Measurements from ENCODE around the gene CEMP1.

Gene CEMP1

DNA sequence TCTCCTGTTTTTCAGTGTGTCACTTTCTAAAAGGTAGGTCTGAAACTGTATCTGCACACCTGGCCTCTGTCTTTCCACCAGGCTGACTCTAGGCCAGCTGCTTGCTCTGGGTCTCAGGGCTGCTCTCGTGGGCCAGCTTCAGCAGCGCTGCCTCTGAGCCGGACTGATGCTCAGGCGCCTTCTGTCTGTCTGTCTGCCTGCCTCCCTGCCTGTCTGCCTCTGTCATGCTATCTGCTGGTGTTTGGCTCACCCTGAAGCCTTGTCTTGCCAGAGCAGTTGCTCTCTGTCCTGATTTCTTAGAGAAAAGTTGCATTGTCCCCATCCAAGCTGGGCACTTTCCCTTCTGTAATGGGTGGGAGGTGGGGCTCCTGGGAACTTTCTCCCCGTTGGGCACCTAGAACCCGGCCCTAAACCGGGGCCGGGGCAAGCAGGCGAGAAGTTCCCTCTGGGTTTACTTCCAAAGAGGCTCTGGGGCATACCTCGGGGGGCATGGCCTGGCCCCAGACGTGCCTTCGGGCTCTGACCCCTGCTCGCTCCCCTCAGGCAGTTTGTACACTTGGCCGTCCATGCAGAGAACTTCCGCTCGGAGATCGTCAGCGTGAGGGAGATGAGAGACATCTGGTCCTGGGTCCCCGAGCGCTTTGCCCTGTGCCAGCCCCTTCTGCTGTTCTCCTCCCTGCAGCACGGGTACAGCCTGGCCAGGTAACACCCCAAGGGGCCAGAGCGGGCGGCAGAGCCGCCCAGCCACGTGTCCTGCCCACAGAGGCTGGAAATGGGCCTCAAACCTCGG, 33.3 kb downstream of the CEMP1 start:
- Mint-ChIP-seq H3K9me3 (no peaks in the 10 kb centered on the region), H3K36me3 (ENCODE audit: low read depth) (peaks cover 60% of the 10 kb centered on the region), H3K27ac (peak overlapping the region; percentile 16), H3K4me1 (ENCODE audit: low read depth) (peaks cover 49% of the 10 kb centered on the region), H3K27me3 (no peaks in the 10 kb centered on the region), H3K4me3 (no peak overlapping the region)
- intact Hi-C loops (cut with micrococcal nuclease): no loop called here

DNA sequence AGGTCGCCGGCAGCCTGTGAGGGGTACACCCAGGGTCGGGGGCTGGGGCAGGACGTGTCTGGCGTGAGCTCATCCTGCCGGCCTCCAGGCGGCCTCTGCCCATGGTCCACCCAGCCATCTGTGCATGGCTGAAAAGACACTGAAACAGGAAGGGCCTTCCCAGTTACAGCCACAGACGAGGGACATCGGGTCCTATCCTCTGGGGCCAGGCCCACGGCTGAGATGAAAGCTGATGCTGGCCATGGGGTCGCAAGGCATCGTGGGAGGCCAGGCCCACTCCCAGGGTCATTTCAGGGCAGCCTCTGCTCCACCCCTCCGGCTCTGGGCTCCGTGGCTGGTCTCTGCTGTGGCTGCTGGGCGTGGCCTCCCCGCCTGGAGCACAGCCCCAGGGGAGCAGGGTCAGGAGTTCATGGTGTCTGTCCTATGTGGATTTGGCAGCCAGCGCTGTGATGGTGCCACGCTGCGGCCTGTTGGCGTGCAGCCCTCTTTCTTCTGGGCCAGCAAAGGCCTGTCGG, 34.0 kb downstream of the CEMP1 start:
- Mint-ChIP-seq H3K27ac (no peak overlapping the region), H3K27me3 (no peaks in the 10 kb centered on the region), H3K4me1 (ENCODE audit: low read depth) (peaks cover 42% of the 10 kb centered on the region)

DNA sequence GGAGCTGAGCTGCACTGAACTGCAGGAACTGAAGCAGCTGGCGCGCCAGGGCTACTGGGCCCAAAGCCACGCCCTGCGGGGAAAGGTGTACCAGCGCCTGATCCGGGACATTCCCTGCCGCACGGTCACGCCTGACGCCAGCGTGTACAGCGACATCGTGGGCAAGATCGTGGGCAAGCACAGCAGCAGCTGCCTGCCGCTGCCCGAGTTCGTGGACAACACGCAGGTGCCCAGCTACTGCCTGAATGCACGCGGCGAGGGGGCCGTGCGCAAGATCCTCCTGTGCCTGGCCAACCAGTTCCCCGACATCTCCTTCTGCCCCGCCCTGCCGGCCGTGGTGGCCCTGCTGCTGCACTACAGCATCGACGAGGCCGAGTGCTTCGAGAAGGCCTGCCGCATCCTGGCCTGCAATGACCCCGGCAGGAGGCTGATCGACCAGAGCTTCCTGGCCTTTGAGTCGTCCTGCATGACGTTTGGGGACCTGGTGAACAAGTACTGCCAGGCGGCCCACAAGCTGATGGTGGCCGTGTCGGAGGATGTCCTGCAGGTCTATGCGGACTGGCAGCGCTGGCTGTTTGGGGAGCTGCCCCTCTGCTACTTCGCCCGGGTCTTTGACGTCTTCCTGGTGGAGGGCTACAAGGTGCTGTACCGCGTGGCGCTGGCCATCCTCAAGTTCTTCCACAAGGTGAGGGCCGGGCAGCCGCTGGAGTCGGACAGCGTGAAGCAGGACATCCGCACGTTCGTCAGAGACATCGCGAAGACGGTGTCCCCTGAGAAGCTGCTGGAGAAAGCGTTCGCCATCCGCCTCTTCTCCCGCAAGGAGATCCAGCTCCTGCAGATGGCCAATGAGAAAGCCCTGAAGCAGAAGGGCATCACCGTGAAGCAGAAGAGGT, 34.7 kb downstream of the CEMP1 start:
- Mint-ChIP-seq H3K4me1 (ENCODE audit: low read depth) (peaks cover 35% of the 10 kb centered on the region), H3K36me3 (ENCODE audit: low read depth) (peaks cover 60% of the 10 kb centered on the region), H3K27ac (no peak overlapping the region), H3K27me3 (no peaks in the 10 kb centered on the region), H3K4me3 (no peak overlapping the region), H3K9me3 (no peaks in the 10 kb centered on the region)
- intact Hi-C loops (cut with micrococcal nuclease): no loop called here

More for the DNA sequence above, 34.0 kb downstream of the CEMP1 start:
- Mint-ChIP-seq H3K36me3 (ENCODE audit: low read depth) (peaks cover 60% of the 10 kb centered on the region), H3K4me3 (no peak overlapping the region), H3K9me3 (no peaks in the 10 kb centered on the region)
- intact Hi-C loops (cut with micrococcal nuclease): no loop called here

DNA sequence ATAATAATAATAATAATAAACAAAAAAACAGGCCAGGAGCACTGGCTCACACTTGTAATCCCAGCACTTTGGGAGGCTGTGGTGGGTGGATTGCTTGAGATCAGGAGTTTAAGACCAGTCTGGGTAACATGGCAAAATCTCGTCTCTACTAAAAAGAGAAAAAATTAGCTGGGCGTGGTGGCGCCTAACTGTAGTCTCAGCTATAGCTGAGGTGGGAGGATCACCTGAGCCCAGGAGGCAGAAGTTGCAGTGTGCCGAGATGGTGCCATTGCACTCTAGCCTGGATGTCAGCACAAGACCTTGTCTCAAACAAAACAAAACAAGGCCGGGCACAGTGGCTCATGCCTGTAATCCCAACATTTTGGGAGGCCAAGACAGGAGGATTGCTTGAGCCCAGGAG, 36.2 kb downstream of the CEMP1 start:
- intact Hi-C loops (cut with micrococcal nuclease): no loop called here
- Mint-ChIP-seq H3K4me3 (no peak overlapping the region), H3K36me3 (ENCODE audit: low read depth) (peaks cover 57% of the 10 kb centered on the region)

DNA sequence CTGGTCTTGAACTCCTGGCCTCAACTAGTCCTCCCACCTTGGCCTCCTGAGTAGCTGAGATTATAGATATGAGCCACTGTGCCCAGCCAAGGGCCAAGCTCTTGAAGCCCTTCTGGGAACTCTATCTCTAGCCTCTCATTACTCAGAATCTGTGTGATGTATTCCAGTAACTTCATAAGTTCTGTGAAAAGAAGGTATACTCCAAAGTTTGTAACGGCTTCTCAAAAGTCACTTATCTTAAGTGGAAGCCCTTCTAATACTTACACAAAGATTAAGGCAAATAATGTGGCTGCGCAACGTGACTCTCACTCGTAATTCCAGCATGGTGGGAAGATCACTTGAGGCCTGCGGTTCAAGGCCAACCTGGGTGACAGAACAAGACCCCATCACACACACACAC, 36.6 kb downstream of the CEMP1 start:
- Mint-ChIP-seq H3K36me3 (ENCODE audit: low read depth) (peaks cover 57% of the 10 kb centered on the region), H3K4me1 (ENCODE audit: low read depth) (peaks cover 30% of the 10 kb centered on the region), H3K27me3 (no peaks in the 10 kb centered on the region), H3K27ac (no peak overlapping the region), H3K9me3 (no peaks in the 10 kb centered on the region), H3K4me3 (no peak overlapping the region)
- intact Hi-C loops (cut with micrococcal nuclease): no loop called here

More for the DNA sequence above, 36.2 kb downstream of the CEMP1 start:
- Mint-ChIP-seq H3K4me1 (ENCODE audit: low read depth) (peaks cover 32% of the 10 kb centered on the region), H3K27ac (no peak overlapping the region), H3K27me3 (no peaks in the 10 kb centered on the region), H3K9me3 (no peaks in the 10 kb centered on the region)

DNA sequence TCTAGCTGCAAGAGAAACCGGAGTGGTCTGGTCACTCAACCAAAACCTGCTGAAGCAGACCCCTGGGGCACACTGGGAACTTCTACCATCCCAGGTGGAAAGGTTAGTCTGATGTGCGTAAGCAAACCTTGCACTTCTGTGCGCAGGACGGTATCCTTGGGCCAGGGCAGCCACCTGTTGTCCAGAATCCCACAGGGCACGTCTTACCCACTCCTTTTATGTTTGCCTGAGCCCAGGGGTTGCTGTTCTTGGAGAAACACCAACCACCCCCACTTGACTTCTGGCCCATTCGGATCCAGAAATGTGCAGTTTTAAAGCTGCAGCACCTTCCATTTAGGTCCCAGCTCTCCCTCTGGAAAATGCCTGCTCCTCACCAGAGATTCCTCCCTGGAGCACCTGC, 37.6 kb downstream of the CEMP1 start:
- Mint-ChIP-seq H3K9me3 (no peaks in the 10 kb centered on the region), H3K4me1 (ENCODE audit: low read depth) (peaks cover 21% of the 10 kb centered on the region), H3K36me3 (ENCODE audit: low read depth) (peaks cover 47% of the 10 kb centered on the region), H3K4me3 (no peak overlapping the region), H3K27ac (peak overlapping the region; percentile 11), H3K27me3 (no peaks in the 10 kb centered on the region)
- intact Hi-C loops (cut with micrococcal nuclease): no loop called here

DNA sequence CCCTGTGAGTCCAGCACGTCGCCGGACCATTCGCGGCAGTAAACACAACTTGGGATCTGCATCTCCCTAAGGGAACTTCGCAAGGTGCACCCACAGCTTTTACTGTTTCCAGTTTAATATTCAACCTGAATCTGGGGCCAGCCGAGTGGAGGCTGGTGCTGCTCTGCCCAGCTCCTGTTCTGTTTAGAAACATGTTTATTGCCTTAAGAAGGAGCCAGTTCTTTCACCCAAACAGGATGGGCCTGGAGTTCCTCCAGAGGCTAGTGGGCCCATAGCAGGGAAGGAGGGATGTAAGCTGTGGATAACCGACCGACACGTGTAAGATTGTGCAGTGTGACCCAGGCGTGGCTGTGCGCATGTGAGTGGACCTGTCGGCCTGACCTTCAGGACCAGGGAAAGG, 38.9 kb downstream of the CEMP1 start:
- Mint-ChIP-seq H3K27me3 (no peaks in the 10 kb centered on the region), H3K4me1 (ENCODE audit: low read depth) (peaks cover 27% of the 10 kb centered on the region)

DNA sequence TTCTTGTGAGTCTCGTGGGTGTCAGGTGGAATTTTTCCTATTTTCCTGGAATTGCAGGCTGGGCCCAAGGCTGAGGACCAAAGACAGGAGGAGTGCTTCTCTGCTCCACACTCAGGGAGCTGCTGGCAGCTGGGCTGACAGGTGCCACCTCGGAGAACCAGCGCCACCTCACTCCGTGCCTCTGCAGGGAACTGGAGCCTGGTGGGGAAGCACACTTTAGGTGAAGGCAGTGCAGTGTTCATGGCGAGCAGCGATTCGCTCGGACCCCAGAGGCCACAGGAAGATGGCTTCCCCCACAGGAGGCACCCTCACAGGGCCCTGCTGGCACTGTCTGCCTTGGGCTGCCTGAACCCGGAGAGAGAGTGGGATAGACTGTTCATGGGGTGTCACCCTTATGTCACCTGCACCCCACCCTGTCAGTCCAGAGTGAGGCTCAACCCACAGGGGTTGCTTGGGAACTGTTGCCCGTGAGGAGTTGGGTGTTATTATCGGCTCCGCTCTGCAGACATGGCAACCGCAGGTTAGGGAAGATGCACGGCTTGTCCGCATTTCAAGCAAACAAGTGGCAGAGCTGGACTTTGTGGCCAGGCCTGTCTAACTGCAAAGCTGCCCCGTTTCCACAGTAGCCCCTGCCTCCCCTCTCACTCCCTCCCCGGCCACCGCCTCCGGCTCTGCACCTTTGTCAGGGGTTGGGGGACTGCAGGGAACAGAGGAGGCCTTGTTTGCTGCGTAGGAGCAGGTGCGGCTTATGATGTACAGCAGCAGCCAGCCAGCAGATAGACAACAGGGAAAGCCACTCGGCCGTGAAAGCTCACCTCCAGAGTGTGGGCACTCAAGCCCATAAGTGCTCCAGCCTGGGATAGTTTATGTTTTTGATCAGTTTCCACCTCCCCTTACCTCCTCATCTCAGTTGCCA, 40.8 kb downstream of the CEMP1 start:
- Mint-ChIP-seq H3K4me3 (no peak overlapping the region), H3K9me3 (no peaks in the 10 kb centered on the region), H3K4me1 (ENCODE audit: low read depth) (peaks cover 40% of the 10 kb centered on the region), H3K27me3 (no peaks in the 10 kb centered on the region), H3K27ac (no peak overlapping the region), H3K36me3 (ENCODE audit: low read depth) (peaks cover 16% of the 10 kb centered on the region)
- intact Hi-C loops (cut with micrococcal nuclease): no loop called here

More for the DNA sequence above, 38.9 kb downstream of the CEMP1 start:
- Mint-ChIP-seq H3K36me3 (ENCODE audit: low read depth) (peaks cover 34% of the 10 kb centered on the region), H3K4me3 (no peak overlapping the region), H3K9me3 (no peaks in the 10 kb centered on the region), H3K27ac (no peak overlapping the region)
- intact Hi-C loops (cut with micrococcal nuclease): no loop called here

DNA sequence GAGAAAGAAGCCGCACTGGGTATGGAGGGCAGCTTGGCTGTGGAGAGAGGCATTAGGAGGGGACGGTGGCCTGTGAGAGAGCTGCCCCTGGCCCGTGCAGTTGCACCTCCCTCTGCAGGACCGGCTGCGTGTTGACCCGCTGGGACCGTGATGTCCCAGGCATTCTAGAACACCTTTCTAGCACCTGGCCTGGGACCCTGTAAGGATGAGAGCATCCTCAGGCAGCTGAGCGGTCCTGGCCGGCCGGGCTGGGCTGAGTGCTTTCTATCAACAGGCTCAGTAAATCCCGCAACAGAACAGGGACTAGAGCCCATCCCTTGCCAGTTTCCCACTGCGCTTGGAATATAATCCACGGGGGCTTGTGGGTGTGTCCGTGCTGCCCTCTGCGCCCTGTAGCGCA, 41.6 kb downstream of the CEMP1 start:
- Mint-ChIP-seq H3K4me1 (ENCODE audit: low read depth) (peaks cover 49% of the 10 kb centered on the region), H3K27ac (no peak overlapping the region), H3K27me3 (no peaks in the 10 kb centered on the region), H3K9me3 (no peaks in the 10 kb centered on the region), H3K36me3 (ENCODE audit: low read depth) (peaks cover 16% of the 10 kb centered on the region), H3K4me3 (no peak overlapping the region)
- intact Hi-C loops (cut with micrococcal nuclease): no loop called here

DNA sequence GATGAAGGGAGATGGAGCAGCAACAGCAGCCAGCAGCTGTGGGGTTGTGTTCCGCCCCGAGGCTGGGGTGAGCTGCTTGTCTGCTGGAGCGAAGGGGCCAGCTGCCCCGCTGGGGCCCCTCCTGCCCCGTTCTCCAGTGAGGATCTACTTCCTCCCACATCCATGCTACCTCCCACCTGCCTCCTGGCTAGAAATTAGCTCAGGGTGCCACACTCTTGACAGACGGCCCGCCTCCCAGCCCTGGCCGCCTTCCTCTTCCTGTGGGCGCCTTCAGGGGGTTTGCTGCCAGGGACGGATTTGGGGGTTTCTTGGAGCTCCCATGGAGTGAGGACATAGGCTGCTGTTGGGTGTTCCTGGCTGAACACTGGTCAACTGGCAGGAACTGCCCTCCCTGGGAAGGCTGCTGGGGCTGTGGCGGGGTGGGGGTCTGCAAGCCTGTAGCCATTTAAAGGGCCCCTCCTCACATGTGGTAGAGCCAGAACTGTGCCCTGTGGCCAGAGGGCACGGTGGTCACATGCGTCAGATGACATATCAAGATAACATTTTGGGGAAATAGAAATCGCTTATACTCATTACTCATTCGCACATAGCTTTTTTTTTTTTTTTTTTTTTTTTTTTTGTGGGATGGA, 43.2 kb downstream of the CEMP1 start:
- peak overlapping the region; percentile 92 for H3K27ac Mint-ChIP-seq
- peak overlapping the region; percentile 60 for H3K4me3 Mint-ChIP-seq
- peaks cover 54% of the 10 kb centered on the region for H3K4me1 Mint-ChIP-seq (ENCODE audit: low read depth)
- no peaks in the 10 kb centered on the region for H3K9me3 Mint-ChIP-seq
- intact Hi-C loops (cut with micrococcal nuclease): no loop called here
- H3K36me3 Mint-ChIP-seq (ENCODE audit: low read depth): peaks cover 16% of the 10 kb centered on the region
- H3K27me3 Mint-ChIP-seq: peaks cover 3% of the 10 kb centered on the region

DNA sequence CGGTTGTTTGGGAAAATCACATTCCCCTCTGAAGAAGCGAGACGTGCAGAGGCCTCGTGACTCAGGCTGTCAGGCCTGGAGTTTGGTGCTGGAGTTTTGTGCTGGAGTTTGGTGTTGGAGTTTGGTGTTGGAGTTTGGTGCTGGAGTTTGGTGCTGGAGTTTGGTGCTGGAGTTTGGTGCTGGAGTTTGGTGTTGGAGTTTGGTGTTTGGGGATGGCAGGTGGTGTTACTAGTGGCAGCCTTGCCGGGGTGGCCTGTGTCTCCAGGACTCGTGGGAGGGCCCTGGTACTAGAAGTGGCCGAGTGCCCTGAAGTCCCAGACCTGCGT, 43.7 kb downstream of the CEMP1 start:
- H3K27ac Mint-ChIP-seq: peak overlapping the region; percentile 92
- H3K36me3 Mint-ChIP-seq (ENCODE audit: low read depth): peaks cover 16% of the 10 kb centered on the region
- no peaks in the 10 kb centered on the region for H3K9me3 Mint-ChIP-seq
- intact Hi-C loops (cut with micrococcal nuclease): no loop called here
- H3K27me3 Mint-ChIP-seq: peaks cover 6% of the 10 kb centered on the region
- peak overlapping the region; percentile 60 for H3K4me3 Mint-ChIP-seq
- H3K4me1 Mint-ChIP-seq (ENCODE audit: low read depth): peaks cover 59% of the 10 kb centered on the region

DNA sequence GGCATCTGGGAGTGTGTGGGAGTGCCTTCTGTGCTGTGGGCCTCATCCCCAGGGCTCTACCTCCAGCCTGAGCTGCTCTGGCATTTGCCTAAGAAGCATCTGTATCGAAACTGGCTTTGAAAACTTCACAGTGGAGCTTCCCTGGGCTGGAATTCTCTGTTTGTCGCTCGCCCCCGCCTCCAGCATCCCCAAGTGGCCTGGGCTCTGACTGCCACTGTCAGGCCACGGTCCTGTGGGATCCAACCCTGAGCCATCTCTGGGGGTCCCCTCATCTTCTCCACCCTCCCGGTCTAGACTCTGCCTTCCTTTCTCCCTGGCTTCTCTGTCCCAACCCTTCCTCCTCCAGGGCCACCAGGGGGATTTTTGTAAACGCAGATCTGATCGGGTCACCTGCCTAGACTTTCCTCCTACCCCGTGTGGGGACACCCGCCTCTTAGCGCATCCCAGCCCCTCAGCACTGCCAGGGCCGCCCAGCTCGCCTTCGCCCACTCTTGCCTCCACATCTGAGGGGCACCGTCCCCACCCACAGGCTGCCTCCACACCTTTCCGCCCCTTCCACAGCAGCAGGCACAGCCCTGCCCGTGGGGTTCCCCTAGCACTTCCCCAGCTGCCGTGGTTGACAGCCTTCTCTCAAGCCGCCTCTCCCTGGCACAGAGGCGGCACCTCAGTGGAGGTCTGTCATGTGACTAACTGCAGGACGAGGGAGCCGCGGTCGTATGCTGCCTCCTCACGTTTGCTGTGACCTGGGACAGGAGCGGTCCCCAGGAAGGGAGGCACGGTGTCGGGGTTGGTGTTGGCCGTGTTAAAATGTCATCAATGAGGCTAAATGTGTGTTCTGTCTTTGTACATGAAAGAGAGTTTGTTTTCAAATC, 44.3 kb downstream of the CEMP1 start:
- Mint-ChIP-seq H3K36me3 (ENCODE audit: low read depth) (peaks cover 16% of the 10 kb centered on the region), H3K9me3 (no peaks in the 10 kb centered on the region), H3K27ac (peak overlapping the region; percentile 92), H3K27me3 (peaks cover 6% of the 10 kb centered on the region), H3K4me3 (peak overlapping the region; percentile 60), H3K4me1 (ENCODE audit: low read depth) (peaks cover 65% of the 10 kb centered on the region)
- intact Hi-C loops (cut with micrococcal nuclease): no loop called here

Measured in dendritic cell treated with granulocyte-macrophage colony-stimulating factor and Interleukin-4, amounts not matched to agents 40 ng/mL and 50 ng/mL, for 4 days (primary cell).